ENCODE data around the gene TBC1D5.

The TBC1D5 gene

GRCh38 chr3:17287006-17287689 is 455.3 kb downstream of the TBC1D5 start:
- TF ChIP-seq CTCF (conservative IDR thresholded peaks at IDR 0.05; ENCODE audit: low read depth, low read length), result no peak
- Histone ChIP-seq H4K20me1 (ENCODE audit: insufficient read depth) (no peaks in the 10 kb centered on the region), H3K4me3 (IDR thresholded peaks at IDR 0.05; ENCODE audit: insufficient read depth, low read depth, low read length) (no peak overlapping the region), H3K27me3 (ENCODE audit: insufficient read depth, low read depth) (no peaks in the 10 kb centered on the region), H3K4me2 (no peak overlapping the region), H3K36me3 (ENCODE audit: insufficient read depth) (no peaks in the 10 kb centered on the region), H3K9ac (no peak overlapping the region), H3K27ac (no peak overlapping the region), H3K4me1 (ENCODE audit: low read depth, poor library complexity, severe bottlenecking) (no peaks in the 10 kb centered on the region), H3K79me2 (ENCODE audit: insufficient read depth, low read depth) (no peaks in the 10 kb centered on the region), H2AFZ (ENCODE audit: low read depth) (no peak overlapping the region)

DNA sequence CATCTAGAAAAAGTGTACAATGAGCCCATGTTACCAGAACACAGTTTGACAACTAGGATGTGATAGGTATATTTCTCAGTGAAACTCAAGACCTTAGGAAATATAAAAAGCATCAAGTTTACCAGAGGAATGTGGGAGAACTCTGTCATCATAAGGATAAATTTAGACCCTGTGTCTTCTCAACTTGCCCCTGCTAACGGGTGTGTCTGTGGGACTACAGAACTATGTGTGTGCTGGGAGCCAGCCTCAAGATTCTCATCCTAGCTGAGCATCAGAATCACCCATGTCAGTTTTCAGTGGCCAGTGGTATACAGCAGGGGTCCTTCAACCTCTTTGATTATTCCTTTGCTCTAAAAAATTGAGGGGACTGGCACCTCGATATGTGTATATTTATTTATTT is 464.4 kb downstream of the TBC1D5 start:
- no peaks in the 10 kb centered on the region for H4K20me1 ChIP-seq (ENCODE audit: insufficient read depth)
- H3K36me3 ChIP-seq (ENCODE audit: insufficient read depth), result no peaks in the 10 kb centered on the region
- H3K79me2 ChIP-seq (ENCODE audit: insufficient read depth, low read depth), result no peaks in the 10 kb centered on the region
- H3K4me2 ChIP-seq, result no peak overlapping the region
- H2AFZ ChIP-seq (ENCODE audit: low read depth), result no peak overlapping the region
- TF ChIP-seq CTCF (conservative IDR thresholded peaks at IDR 0.05; ENCODE audit: low read depth, low read length), result no peak
- no peaks in the 10 kb centered on the region for H3K4me1 ChIP-seq (ENCODE audit: low read depth, poor library complexity, severe bottlenecking)
- no peak overlapping the region for H3K9ac ChIP-seq
- no peak overlapping the region for H3K4me3 ChIP-seq (IDR thresholded peaks at IDR 0.05; ENCODE audit: insufficient read depth, low read depth, low read length)
- H3K27me3 ChIP-seq (ENCODE audit: insufficient read depth, low read depth), result no peaks in the 10 kb centered on the region
- no peak overlapping the region for H3K27ac ChIP-seq

GRCh38 chr3:17266846-17267245 is 475.6 kb downstream of the TBC1D5 start:
- Histone ChIP-seq H3K4me1 (ENCODE audit: low read depth, poor library complexity, severe bottlenecking) (no peaks in the 10 kb centered on the region), H3K27me3 (ENCODE audit: insufficient read depth, low read depth) (no peaks in the 10 kb centered on the region), H3K36me3 (ENCODE audit: insufficient read depth) (no peaks in the 10 kb centered on the region), H2AFZ (ENCODE audit: low read depth) (no peak overlapping the region), H3K79me2 (ENCODE audit: insufficient read depth, low read depth) (no peaks in the 10 kb centered on the region), H3K4me2 (no peak overlapping the region), H3K9ac (no peak overlapping the region), H3K4me3 (IDR thresholded peaks at IDR 0.05; ENCODE audit: insufficient read depth, low read depth, low read length) (no peak overlapping the region), H3K27ac (no peak overlapping the region), H4K20me1 (ENCODE audit: insufficient read depth) (no peaks in the 10 kb centered on the region)
- TF ChIP-seq CTCF (conservative IDR thresholded peaks at IDR 0.05; ENCODE audit: low read depth, low read length), result no peak

- no peak for TF ChIP-seq CTCF (conservative IDR thresholded peaks at IDR 0.05; ENCODE audit: low read depth, low read length)
- Histone ChIP-seq H2AFZ (ENCODE audit: low read depth) (no peak overlapping the region), H3K27me3 (ENCODE audit: insufficient read depth, low read depth) (no peaks in the 10 kb centered on the region), H3K79me2 (ENCODE audit: insufficient read depth, low read depth) (no peaks in the 10 kb centered on the region), H3K36me3 (ENCODE audit: insufficient read depth) (no peaks in the 10 kb centered on the region), H4K20me1 (ENCODE audit: insufficient read depth) (no peaks in the 10 kb centered on the region), H3K4me1 (ENCODE audit: low read depth, poor library complexity, severe bottlenecking) (no peaks in the 10 kb centered on the region), H3K9ac (no peak overlapping the region), H3K4me3 (IDR thresholded peaks at IDR 0.05; ENCODE audit: insufficient read depth, low read depth, low read length) (no peak overlapping the region), H3K4me2 (no peak overlapping the region), H3K27ac (no peak overlapping the region)
Observed at GRCh38 chr3:17261627-17262369, 480.6 kb downstream of the TBC1D5 start.
